GM20431 (cell line): Measurements from ENCODE around the gene MET.

Source experiments
- in situ Hi-C: fragments of 300-500 bp; cut with MseI, MboI; formaldehyde crosslinking; loops from one replicate; pipeline ENCODE4 v1.15.0; 2020; ENCODE audit warnings: low sequenced_read_pairs; ENCODE audit not compliant: unreplicated experiment

MET gene

DNA sequence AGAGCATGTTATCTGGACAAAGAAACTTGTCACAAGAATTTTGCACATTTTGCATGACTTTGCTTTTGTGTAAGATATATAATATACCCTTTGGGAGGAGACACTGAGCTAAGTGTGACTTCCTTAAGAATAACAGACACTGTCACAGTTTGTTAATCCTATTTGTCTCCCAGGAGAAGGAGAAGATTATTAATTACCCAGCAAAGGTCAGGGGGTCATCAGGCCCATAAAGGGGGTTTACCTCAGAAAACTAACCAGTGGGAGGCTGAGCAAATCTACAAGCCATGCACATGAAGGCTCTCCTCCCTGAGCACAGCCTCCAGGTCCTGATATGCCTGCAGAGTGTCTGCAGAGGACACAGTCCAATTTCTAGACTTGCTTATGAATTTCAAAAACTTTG, 10.1 kb upstream of the MET start:
- in situ Hi-C loops: no loop called here

DNA sequence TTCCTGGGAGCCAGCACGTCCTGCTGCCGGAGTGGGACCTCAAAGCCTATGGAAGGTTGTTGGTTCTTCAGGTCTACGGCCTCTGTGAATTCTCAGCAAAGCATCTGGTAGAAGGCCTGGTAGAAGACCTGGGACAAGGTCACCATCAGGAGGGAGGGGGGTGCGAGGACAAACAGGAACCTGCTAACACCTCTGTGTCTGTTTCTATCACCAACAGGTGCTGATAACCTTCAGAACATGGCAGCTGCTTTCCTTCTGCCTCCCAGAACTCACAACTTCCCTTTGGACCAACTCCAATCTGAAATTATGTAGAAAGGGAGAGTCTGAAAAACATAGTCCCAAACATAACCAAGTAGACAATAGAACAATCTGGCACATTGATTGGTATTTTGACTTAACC, 8.3 kb upstream of the MET start:
- in situ Hi-C loops: no loop called here

DNA sequence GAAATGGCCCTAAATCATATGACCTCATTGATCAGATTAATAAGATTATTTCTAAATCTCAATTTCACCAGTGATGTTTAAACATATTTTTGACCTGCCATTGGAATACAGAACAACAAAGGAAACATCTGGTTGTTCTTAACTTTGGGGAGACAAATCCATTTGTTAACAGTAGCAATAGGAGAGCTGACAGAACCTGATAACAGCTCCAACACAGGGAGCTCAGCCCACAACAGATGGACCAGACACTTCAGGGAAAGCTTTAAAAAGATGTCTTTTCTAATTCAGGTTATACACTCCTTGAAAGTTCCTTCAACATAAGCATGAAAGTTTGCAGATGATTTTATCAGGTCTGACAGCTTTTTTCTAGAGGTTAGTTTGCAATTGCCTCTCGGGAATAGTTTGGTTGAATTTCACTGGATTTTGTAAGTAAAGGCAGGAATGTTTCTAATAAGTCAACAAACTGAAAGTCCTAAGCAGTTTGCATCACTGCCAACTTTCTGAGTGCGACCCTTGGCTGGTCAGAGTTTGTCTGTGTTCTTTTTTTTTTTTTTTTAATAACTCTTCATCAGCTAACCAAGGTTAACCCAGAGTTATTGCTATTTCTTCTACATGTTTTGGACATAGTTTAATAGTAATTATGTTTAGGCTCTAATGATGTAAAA, 6.5 kb upstream of the MET start:
- in situ Hi-C loops: no loop called here

DNA sequence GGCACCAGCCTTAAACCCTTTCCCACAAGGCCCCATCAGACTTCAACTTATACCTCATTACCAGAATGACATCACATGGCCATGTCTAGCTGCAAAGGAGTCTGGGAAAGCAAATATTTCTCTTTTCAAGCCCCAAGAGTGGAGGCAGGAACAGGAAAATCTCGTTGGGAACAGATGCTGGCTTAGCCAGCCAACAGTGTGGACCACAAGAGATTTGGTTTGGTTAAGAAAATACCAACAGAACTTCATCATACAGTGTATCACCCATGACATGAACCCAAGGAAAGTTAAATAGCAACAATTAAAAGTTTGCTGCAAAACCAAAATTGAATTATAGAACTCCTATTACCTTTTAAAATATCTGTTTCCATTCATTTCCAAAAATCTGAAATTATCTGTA, 2.2 kb upstream of the MET start:
- in situ Hi-C loops: no loop called here

DNA sequence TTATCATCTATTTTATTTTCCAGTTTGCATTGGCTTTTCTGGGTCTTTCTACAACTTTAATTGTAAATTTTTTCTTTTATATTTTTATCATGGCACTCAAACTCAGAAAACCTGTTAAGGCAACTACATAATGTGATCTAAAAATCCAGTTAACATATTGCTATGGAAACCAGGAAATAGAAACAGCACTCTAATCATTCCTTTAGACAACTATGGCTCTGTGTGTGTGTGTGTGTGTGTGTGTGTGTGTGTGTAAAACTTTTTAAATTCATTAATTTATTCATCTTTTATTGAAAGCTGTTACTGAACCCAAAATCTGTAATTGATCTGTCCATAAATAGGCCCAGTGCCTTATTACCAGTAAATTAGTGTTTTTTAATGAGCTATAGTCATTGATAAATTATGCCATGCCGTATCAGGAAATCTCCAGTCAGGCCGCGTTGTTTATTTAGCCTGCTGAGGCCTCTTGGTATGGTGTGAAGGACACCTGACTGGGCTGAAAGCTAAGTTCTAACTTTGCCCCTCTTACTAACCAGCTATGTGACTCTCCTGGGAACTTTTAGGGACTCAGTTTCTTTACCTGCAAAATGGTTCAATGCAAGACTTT, 1.5 kb upstream of the MET start:
- in situ Hi-C loops: no loop called here

DNA sequence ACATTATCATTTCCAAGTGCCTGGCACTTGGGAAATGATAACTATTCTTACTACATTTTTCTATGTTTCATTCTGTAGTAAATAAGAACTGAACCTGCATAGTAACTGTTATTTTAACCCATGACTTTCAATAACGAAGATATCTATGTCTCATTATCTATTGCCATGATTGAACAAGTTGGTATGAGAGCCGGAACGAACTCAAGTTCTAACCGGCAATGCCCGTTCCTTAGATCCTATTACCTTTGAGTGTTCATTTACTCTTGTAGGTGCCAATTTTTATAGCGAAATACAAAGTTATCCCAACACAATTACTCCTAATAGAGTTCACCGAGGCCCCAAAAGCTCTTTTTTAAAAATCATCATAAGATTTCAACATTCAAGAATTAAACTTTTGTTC, 885 bp upstream of the MET start:
- in situ Hi-C loops: no loop called here

DNA sequence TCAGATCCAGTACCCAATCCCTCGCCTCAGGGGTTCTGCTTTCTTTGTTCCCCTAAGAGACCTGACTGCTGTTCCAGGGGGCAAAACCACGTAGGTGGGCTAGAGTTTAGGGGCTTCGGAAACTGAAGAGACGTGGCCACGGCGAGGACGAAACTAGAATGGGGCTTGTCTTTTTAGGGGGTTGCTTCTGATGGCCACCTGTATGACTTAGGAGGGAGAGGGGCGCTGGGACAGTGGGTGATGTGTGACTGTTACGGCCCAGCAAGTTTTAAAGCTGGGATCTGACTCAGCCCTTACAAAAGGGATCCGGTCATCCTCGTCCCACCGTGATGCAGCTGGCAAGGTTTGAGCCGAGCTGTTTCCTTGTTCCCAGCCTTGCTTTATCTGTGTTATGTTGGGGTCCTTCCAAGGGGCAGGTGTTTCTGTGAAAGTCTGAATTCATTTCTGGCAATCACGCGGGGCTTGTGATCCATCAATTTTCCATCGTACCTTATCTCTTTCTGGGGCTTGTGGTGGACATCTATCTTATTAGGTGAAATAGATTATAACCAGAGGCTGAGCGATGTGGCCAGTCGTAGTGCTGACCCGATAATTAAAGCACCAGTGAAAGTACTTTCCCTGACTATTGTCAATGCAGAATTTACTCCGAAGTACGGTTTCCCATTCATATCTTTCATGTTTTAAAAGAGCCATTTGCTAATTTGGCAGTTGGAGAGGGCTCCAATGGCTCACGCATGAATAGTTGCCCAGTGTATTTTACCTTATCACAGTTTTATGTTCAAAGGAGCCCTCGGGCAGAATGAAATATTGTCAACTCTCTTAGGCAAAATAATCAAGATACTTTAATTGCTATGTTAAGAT, 830 bp downstream of the MET start:
- in situ Hi-C loops: no loop called here

DNA sequence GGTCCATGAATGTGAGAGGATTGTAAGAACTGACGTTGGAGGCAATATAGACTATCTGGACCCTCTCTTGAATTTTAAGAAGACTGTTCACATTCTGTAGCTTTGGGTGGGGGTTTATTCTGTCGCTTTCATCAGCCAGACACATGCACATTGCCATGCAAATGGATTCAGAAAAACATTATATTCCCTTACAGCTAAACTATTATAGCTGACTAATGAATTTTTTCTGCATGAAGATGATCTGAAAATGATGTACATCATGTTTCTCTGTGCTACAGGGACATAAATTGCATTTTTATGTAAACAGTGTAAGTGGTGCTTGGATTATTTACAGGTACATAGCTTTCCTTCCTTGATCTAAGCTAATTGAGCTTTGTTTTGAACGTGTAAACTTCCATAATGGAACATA, 1.5 kb downstream of the MET start:
- in situ Hi-C loops: no loop called here

DNA sequence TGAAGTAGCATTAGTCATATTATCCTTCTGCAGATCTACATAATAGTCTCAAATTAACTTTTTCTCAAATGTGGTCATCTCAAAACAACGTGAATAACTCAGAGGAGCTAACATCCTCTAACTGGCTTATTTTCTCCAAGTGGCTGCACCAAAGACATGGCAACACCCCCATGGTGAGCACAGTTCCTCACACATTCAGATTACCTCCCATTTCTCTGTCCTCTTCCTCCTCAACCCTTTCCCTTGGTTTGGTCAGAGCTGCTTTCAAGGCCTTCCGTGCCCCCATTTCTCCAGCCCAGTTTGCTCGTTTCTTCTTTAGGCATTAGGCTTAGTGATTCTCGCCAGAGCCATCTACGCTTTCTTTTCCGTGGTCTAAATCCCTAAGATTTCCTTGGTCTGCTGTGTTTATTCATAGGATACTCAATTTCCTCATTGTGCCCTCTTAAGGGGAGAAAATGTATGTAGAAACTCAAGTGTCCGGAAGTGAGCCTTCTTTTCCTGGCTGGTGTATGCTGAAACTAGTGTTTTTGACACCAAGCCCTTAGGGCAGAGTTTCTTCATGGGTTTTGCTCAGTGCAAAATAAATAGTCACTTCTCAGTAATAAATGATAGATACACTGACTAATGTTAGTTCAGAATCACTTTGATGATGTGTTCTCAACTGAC, 2.6 kb downstream of the MET start:
- in situ Hi-C loops: no loop called here

DNA sequence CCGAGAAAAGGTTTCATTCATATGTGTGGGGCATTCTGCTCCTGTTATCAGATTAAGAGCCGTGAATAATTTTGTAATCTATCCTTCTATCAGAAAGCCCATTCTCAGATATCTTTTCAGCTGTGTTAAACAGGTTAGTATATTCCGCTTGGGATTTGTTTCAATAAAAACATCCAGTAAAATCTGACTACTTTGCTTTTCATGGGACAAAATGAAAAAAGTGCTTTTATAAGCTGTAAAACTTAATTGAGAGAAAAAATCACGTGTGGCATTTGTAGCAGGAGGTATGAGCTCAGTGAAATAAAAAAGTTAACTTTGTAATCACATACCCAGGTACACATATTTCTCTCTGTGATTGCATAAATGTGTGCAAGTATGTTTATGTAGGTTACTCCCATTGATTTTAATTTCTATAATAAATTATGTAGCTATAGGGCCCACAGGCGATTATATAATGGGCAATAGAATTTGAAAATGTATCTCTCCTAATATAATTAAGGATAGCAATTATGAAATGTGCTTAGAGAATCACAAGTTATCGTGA, 3.9 kb downstream of the MET start:
- in situ Hi-C loops: no loop called here

DNA sequence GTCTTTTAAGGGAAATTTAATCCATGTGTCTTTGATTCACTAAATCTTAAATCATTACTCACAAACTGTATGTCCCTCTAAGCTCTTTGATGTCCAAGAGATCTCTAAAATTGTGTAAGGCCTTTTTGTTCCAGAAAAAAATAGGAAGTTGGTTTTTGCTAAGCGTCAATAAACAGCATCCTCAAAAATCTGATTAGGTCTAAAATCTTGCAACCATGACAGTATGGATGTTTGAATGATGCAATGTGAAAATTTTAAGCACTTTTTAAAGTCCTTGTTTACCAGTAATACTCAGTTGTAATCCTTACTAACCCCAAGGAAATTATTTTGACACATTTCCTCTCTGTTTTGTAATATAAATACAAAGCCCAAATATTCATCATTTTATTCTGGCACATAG, 6.8 kb downstream of the MET start:
- in situ Hi-C loops: no loop called here

DNA sequence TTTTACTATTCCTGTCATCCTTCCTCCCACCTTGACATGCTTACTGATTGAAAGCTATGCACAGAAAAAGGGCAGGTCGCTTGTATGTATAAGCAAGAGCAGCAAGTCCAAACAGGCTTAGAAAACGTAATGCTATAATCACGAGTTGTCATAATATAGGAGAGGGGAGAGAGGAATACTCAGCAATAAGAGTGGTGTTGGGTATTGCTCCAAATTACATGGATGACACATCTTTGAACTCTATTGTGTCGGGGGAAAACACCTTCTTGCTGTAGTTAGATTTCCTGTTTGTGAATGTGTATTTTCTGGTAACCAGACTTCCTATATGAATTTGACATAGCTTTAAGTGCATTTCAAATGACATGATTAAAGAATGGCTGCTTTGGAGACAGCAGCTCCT, 7.5 kb downstream of the MET start:
- in situ Hi-C loops: no loop called here

DNA sequence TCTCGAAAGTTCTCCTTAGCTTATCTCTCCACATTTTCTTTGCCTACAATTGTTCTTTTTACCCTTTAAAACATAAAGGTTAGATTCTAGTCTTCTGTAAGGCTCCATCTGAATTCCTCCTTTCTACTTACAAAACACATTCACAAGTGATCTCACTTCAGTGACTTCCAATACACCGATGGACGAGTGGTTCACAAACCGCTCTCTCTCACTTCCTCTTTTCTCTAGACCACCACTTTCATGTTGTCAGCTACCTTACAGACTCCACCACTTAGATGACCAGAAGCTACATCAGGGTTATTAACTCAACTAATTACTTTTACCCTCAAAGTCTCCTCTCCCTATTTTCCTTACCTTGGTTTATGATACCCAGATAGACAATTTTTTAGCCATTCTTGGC, 11.8 kb downstream of the MET start:
- in situ Hi-C loops: no loop called here

DNA sequence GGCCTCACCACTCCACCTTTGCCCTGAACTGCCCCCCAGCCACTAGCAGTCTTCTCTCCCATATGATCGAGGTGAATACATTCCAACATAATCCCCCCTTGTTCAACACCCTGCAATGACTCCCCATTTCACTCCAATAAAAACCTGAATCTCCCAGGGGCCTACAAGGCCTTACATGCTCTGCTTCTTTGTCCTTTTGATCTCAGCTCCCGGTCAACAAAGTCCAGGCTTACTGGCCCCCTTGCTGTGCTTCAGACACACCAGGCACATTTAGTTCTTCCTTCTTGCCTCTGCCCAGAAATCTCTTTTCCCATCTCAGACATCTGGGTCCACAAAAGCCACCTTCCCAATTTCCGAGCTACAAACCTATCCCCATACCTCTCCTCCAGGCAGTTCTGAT, 14.0 kb downstream of the MET start:
- in situ Hi-C loops: no loop called here

DNA sequence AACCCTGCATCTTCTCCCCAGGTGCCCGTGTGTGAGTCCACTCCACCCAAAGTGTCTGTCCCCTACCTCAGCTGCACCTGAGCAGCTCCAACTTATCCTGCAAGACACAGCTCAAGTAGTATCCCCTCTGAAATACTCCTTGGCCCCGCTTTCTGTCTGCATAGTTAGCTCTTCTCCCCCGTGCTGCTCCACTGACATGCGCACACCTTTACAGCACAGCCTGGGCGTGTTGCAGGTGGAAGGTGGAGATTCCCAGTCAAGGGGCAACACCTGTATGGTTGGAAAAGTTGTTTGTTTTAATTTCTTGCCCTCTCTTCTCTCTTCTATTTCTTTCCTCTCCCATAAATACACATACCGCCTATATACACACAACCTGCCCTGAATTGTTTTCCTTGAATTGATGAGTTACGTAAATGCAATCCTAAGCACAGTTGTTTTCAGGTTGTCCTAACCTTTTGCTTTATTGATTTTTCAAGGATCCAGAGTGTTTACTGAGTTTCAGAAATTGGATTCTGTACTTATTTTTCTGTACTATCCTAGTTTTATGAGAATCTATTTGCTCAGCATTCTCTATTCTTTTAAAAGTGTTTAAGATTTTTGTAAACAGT, 14.9 kb downstream of the MET start:
- in situ Hi-C loops: no loop called here

DNA sequence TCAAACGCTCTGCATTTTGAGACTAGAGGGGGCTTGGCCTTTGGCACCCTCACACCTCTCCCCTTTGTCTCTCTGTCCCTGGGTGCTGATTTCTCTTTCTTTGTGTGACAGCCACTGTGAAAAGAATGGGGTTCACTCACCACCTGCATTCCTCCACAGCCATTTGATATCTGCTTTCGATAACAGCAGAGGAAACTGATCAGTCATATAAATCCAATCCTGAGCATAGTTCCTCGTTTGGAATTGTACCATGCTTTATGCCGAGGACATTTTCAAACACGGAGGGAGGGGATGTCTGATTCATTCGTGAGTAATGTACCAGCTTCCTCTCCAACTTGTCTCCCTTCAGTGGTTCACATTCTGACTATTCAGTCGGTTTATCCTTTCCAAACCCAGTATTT, 15.8 kb downstream of the MET start:
- in situ Hi-C loops: no loop called here

DNA sequence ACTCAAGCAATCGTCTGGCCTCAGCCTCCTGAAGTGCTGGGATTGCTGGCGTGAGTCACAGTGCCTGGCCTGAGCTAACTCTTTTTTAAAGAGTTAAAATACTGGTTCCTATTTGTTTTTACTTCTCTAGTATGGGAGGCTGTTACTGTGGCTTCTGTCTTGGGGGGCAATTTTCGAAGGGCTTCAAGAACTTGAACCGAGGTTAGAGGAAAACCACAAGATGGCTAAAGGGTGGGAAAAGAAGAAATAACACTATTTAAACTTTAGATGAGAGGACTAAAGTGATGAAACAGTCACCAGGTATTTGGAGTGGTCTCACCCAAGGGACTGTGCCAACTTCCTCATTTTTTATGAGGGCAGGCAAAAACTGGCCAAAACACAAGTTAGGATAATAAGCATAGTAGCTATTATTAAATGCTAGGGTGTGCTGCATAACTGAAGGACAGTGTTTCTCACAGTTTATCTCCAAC, 17.8 kb downstream of the MET start:
- in situ Hi-C loops: no loop called here

DNA sequence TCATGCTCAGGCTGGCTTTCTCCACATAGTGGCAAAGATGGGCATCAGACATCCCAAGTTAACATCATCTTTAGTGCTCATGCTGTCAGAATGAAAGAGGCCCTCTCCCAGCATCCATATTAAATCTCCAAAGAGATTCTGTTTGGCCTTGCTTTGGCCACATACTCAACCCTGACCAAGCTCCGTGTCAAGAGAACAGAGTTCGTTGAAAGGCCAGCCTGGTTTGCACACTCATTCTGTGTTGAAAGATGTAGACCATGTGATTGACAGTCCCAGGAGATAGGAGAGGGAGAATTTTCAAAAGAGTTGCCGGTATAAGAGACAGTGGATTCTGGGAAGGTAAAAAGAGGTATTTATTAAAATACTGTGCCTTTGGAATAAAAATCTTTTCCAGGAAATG, 19.7 kb downstream of the MET start:
- in situ Hi-C loops: no loop called here

DNA sequence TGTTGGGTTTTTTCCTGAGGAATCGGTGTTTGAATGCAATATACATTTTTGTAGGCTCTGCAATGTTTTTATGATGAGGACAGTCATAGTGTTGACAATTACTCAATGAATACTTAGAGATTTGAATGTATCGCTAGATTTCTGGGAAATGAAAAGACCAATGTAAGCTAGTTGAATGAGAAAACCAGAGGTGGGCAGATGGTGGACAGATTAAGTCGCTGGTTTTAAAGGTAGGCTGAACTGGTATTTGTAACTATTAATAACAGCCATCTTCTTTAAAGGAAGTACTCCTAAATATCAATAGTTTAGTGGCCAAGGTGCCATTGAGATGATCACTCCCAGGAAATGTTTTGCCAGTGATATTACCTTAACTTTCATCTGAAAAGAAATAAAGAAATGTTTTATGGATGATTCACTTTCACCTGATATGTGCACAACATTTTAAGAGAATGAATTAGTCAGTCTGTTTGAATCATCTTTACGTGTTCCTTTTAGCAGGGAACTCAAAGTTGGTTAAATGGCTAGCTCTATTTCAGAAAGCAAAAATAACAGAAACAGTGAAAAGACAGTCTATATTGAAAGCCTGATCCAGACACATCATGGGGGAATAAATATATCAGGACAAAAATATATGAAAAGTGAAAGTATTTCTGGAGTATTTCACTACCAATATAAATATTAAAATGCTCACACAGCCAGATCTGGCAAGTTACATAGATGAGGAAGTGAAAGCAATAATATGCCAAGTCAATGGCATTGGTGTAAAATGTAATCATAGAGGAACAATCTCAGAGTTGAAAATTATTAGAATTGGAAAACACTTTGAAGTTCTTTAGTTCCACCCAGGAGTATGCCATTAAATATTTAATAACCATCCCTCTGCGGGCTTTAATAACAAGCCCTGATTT, 20.7 kb downstream of the MET start:
- in situ Hi-C loops: no loop called here
